ENCODE results near the gene PEX5. TPM values are rescaled to one million over a fixed set of nuclear protein-coding genes. Genes with fewer than 3 reads are reported as not detected.

Gene PEX5
- total RNA-seq, 4 donors from 2014 or later: 66.8 to 96.9 (median 71.1) TPM

DNA sequence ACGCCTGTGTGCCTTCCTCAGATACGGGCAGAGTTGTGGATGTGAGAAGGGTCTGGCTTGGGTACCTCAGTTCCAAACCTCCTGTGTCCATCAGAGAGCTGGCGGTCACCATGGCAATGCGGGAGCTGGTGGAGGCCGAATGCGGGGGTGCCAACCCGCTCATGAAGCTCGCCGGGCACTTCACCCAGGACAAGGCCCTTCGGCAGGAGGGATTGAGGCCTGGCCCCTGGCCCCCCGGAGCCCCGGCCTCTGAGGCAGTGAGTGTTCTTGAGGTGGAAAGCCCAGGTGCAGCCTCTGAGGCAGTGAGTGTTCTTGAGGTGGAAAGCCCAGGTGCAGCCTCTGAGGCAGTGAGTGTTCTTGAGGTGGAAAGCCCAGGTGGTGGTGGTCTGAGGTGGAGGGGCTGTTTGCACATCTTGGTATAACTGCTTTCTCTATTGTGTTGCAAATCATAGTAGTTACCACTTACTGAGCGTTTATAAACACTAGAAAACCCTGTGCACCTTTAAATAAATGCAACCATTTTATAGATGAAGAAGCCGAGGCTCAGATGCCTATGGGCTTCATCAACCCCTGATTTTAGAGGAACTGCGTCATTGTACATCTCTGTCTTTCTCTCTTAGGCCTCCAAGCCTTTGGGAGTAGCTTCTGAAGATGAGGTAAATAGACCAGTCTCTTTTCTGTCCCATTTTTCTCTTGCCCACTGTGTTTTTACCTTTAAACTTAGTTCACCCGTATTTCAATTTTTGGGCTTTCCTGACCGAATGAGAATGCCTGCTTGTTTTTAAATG is 976 bp downstream of the PEX5 start:
- TF ChIP-seq POLR2A (IDR thresholded peaks at IDR 0.05): no peak
- intact Hi-C loops (cut with DNase I; ENCODE audit: low total_unique reads): no loop called here
- DNase-seq (peak in 1 of 2 donors; percentile 26), ATAC-seq (peak; percentile 5 to 11)
- in situ Hi-C loops (cut with MboI; ENCODE audit: low sequenced_read_pairs in 4 of 4): loop anchor here in 2 of 4 donors (25.0 kb wide), 1 partner anchor 847 kb away; the partner anchor contains the start of gene FOXJ2 (in 2 of the 2)
- peaks cover 0 to 17% of the 10 kb centered on the region in 2 donors for H3K36me3 ChIP-seq
- H3K27ac ChIP-seq: peak overlapping the region; percentile 90 to 96 (median 94)
- peaks cover 20 to 21% of the 10 kb centered on the region in 2 donors for H3K4me1 ChIP-seq
- peak overlapping the region; percentile 82 to 96 (median 82) for H3K4me3 ChIP-seq
- no peaks in the 10 kb centered on the region for H3K9me3 ChIP-seq
- H3K27me3 ChIP-seq: no peaks in the 10 kb centered on the region

- ATAC-seq (no peak), DNase-seq (no peak)
- no peaks in the 10 kb centered on the region for H3K9me3 ChIP-seq
- H3K27ac ChIP-seq: no peak overlapping the region
- H3K36me3 ChIP-seq: peaks cover 0 to 24% of the 10 kb centered on the region in 2 donors
- intact Hi-C loops (cut with DNase I; ENCODE audit: low total_unique reads) (no loop called here), in situ Hi-C loops (cut with MboI; ENCODE audit: low sequenced_read_pairs in 4 of 4) (loop anchor here in 2 of 4 donors (25.0 kb wide), 1 partner anchor 844 kb away; the partner anchor contains the start of gene FOXJ2 (in 2 of the 2))
- no peak overlapping the region for H3K4me3 ChIP-seq
- TF ChIP-seq CTCF (IDR thresholded peaks at IDR 0.05 in 4 of 5, conservative IDR thresholded peaks at IDR 0.05 in 1 of 5) (no peak), POLR2A (IDR thresholded peaks at IDR 0.05) (no peak)
- H3K4me1 ChIP-seq: peaks cover 13% of the 10 kb centered on the region in 2 donors
- H3K27me3 ChIP-seq: no peaks in the 10 kb centered on the region
Observed at GRCh38 chr12:7193674-7194073, 4.2 kb downstream of the PEX5 start.

DNA sequence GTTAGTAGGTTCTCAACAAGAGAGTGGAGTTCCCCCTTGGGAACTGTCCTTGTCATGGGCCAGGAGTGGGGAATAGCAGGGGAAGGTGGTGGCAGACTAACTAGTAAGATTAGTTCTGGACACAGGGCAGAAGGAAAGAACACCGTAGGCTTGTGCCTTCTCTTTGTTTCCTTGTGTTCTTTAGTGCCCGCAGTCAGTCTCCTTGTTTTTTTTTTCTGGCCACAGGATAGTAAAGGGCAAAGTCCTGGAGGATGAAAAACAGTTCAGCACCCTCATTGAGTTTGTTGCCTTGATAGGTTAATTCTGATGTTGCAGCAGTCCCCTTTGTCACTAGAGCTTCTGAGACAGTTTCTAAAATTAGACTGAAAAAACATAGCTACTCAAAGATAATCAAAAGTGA is 8.4 kb downstream of the PEX5 start:
- H3K27ac ChIP-seq: no peak overlapping the region
- H3K4me3 ChIP-seq: no peak overlapping the region
- intact Hi-C loops (cut with DNase I; ENCODE audit: low total_unique reads): no loop called here
- no peaks in the 10 kb centered on the region for H3K27me3 ChIP-seq
- H3K9me3 ChIP-seq: no peaks in the 10 kb centered on the region
- H3K36me3 ChIP-seq: peaks cover 0 to 34% of the 10 kb centered on the region in 2 donors
- in situ Hi-C loops (cut with MboI; ENCODE audit: low sequenced_read_pairs in 4 of 4): loop anchor here in 2 of 4 donors (25.0 kb wide), 1 partner anchor 839 kb away; the partner anchor contains the start of gene FOXJ2 (in 2 of the 2)
- no peak for ATAC-seq
- DNase-seq: no peak
- TF ChIP-seq CTCF (IDR thresholded peaks at IDR 0.05 in 4 of 5, conservative IDR thresholded peaks at IDR 0.05 in 1 of 5): no peak
- TF ChIP-seq POLR2A (IDR thresholded peaks at IDR 0.05): no peak
- no peaks in the 10 kb centered on the region for H3K4me1 ChIP-seq

DNA sequence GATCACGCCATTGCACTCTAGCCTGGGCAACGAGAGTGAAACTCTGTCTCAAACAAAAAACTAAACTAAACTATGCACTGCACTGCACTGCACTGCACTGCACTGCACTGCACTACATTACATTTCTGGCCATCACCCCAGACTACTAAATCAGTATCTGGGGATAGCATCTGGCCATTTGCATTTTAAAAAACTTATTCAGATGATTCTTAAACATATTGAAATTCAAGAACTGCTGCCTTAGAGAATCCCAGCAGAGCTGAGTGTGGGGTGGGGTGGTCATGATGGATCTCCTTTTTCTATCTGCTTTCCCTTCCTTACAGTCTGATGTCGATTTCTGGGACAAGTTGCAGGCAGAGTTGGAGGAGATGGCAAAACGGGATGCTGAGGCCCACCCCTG is 13.6 kb downstream of the PEX5 start:
- no peak for DNase-seq
- Histone ChIP-seq H3K4me1 (no peaks in the 10 kb centered on the region), H3K27ac (no peak overlapping the region), H3K4me3 (no peak overlapping the region), H3K27me3 (no peaks in the 10 kb centered on the region), H3K9me3 (no peaks in the 10 kb centered on the region), H3K36me3 (peaks cover 0 to 83% of the 10 kb centered on the region in 2 donors)
- intact Hi-C loops (cut with DNase I; ENCODE audit: low total_unique reads) (no loop called here), in situ Hi-C loops (cut with MboI; ENCODE audit: low sequenced_read_pairs in 4 of 4) (no loop called here)
- no peak for TF ChIP-seq CTCF (IDR thresholded peaks at IDR 0.05 in 4 of 5, conservative IDR thresholded peaks at IDR 0.05 in 1 of 5)
- TF ChIP-seq POLR2A (IDR thresholded peaks at IDR 0.05): no peak
- ATAC-seq: no peak

- DNase-seq: no peak
- ATAC-seq: no peak
- Histone ChIP-seq H3K4me3 (no peak overlapping the region), H3K36me3 (peaks cover 3 to 95% of the 10 kb centered on the region in 2 donors), H3K27ac (no peak overlapping the region), H3K9me3 (no peaks in the 10 kb centered on the region), H3K4me1 (no peaks in the 10 kb centered on the region), H3K27me3 (no peaks in the 10 kb centered on the region)
- in situ Hi-C loops (cut with MboI; ENCODE audit: low sequenced_read_pairs in 4 of 4) (no loop called here), intact Hi-C loops (cut with DNase I; ENCODE audit: low total_unique reads) (no loop called here)
- TF ChIP-seq POLR2A (IDR thresholded peaks at IDR 0.05) (no peak), CTCF (IDR thresholded peaks at IDR 0.05 in 4 of 5, conservative IDR thresholded peaks at IDR 0.05 in 1 of 5) (no peak)
Observed at GRCh38 chr12:7205091-7205490, 15.6 kb downstream of the PEX5 start.
